GM19328 (cell line): ENCODE measurements around the gene PTGER2.

ENCODE experiments used
- ATAC-seq: cut with Tn5 transposase; IDR thresholded peaks from one replicate; pipeline ENCODE4 v1.9.1; 2021; ENCODE audit warnings: mild to moderate bottlenecking, moderate library complexity; ENCODE audit not compliant: unreplicated experiment

PTGER2 gene, protein sequence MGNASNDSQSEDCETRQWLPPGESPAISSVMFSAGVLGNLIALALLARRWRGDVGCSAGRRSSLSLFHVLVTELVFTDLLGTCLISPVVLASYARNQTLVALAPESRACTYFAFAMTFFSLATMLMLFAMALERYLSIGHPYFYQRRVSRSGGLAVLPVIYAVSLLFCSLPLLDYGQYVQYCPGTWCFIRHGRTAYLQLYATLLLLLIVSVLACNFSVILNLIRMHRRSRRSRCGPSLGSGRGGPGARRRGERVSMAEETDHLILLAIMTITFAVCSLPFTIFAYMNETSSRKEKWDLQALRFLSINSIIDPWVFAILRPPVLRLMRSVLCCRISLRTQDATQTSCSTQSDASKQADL

DNA sequence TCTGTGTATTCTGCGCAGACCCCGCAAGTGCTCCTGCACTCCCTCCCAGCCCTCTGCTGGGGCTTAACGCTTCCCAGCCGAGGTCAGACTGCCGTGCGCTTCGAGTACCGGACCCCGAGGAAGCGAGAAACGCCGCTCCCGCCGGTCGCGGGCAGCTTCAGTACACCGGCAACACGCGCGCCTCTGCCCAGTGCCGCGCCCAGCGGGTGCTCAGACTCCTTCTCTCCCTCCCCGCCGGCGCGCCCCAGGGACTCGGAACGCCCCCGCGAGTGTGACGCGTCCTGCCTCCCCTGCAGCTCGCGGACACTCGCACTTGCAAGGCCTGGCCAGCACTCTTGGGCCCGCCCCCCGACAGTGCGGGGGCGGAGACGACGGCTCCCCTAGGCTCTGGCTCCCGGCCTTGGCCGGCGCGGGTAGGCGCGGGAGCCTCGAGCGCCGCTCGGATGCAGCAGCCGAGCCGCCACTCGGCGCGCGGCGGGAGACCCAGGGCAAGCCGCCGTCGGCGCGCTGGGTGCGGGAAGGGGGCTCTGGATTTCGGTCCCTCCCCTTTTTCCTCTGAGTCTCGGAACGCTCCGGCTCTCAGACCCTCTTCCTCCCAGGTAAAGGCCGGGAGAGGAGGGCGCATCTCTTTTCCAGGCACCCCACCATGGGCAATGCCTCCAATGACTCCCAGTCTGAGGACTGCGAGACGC, at the start of gene PTGER2:
TSS of gene PTGER2 (plus strand) at position 410 of the 692 bp plus-strand sequence. CDS start at position 647, 237 bp downstream.
- ATAC-seq: peak; percentile 46

DNA sequence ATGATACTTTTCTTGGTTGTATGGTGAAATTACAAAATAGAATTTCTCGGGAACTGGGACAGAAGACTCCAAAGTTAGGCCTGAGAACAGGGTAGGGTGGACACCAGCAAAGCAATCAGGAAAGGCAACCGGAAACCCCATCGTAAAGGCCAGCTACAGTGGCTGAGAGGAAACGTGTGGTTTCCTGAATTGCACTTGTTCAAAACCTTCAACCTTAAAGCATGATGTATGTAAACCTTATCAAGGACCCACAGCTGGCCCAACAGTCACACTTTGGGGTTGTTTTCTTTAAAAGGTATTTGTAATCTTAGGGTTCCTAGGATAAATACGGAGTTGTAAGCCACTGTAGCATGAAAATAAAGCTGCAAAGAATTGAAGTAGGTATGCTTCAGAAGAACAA, 48.9 kb upstream of the PTGER2 start:
- ATAC-seq: no peak

DNA sequence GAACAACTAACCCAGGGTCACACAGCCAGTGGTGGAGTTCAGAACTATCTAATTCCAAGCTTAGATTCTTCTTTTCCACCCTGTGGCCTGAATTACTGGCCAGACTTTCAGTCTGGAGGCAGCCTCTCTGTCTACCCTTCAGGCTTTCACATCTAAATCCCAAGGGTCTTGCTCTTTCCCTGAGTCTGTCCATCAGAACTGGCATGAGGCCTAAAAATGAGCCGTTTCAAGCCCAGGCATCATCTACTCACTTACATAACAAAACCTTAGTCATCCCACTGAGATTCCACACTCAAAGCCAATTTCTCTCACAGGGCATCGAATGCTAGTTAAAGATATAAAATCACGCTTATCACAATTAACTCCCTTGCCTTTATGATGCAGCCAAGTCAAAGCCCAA, 47.9 kb upstream of the PTGER2 start:
- no peak for ATAC-seq

DNA sequence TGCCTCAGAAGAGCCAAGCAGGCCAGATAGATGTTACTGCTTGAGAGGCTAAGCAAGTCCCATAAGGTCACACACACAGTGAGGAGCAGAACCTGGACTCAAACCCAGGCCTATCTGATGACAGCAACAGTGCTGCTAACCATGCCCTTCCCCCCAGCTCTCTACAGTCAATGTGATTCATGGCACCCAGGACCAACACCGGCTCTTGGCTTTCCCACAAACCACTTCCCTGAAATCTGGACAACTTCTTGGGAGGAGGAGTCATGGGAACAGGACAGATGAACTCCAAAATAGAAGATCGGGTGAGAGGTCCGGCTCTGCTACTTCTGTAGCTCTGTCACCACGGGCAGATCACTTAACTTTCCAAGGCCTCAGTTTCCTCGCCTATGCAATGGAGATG, 47.3 kb upstream of the PTGER2 start:
- no peak for ATAC-seq

DNA sequence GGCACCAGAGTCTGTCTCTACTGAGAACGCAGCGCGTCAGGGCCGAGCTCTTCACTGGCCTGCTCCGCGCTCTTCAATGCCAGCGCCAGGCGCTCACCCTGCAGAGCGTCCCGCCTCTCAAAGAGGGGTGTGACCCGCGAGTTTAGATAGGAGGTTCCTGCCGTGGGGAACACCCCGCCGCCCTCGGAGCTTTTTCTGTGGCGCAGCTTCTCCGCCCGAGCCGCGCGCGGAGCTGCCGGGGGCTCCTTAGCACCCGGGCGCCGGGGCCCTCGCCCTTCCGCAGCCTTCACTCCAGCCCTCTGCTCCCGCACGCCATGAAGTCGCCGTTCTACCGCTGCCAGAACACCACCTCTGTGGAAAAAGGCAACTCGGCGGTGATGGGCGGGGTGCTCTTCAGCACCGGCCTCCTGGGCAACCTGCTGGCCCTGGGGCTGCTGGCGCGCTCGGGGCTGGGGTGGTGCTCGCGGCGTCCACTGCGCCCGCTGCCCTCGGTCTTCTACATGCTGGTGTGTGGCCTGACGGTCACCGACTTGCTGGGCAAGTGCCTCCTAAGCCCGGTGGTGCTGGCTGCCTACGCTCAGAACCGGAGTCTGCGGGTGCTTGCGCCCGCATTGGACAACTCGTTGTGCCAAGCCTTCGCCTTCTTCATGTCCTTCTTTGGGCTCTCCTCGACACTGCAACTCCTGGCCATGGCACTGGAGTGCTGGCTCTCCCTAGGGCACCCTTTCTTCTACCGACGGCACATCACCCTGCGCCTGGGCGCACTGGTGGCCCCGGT, 46.4 kb upstream of the PTGER2 start, which contains the start of gene PTGDR:
TSS of gene PTGDR (plus strand) at position 198 of the 778 bp plus-strand sequence. CDS start at position 315, 117 bp downstream.
- ATAC-seq: no peak

DNA sequence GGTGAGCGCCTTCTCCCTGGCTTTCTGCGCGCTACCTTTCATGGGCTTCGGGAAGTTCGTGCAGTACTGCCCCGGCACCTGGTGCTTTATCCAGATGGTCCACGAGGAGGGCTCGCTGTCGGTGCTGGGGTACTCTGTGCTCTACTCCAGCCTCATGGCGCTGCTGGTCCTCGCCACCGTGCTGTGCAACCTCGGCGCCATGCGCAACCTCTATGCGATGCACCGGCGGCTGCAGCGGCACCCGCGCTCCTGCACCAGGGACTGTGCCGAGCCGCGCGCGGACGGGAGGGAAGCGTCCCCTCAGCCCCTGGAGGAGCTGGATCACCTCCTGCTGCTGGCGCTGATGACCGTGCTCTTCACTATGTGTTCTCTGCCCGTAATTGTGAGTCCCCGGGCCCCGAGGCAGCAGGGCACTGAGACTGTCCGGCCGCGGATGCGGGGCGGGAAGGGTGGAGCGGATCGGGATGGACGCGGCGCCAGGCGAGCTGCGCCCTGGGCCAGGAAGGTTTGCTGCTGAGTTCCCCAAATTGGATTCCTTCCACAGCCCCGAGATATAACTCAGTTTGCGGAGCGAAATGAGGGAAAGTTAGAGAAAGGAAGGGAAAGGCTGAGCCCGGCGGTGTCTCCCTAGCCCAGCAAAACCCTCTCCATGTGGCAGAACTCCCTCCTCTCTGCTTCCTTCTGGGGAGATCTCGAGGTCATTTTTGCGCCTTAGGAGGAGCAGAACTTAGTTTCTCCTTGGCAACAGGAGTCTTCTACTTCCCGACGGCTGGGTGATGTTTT, 45.6 kb upstream of the PTGER2 start:
- no peak for ATAC-seq

DNA sequence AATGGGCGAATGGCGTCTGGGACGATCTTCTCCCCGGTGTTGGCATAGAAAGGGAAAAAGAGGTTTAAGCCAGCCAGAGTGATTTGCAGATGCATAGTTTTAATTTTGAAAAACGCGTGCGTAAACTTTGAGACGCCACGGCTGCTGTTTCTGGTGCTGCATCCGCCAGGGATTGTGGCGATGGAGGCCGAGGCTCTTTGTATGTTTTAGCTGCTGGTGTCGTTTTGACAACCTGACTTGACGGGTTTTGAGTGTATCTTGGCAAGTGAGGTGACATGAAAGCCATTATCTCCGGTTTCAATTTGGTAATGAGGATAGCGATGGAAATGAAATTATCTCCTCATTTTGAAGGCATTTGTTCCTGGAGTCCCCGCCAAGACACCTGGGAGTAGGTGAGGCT, 45.0 kb upstream of the PTGER2 start:
- no peak for ATAC-seq

DNA sequence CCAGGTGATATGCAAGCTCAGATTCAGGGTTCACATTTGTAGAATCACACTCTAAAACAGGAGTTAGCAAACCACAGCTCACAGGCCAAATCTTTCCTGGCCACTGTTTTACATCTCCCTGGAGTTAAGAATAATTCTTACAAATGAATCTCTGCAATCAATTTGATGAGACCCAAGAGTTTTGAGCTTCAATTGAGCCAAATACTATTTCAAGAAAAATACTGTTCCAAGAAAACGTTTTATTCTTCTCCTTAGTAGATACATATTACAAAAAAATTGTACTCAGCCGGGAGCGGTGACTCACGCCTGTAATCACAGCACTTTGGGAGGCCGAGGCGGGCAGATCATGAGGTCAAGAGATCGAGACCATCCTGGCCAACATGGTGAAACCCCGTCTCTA, 44.1 kb upstream of the PTGER2 start:
- ATAC-seq: no peak

DNA sequence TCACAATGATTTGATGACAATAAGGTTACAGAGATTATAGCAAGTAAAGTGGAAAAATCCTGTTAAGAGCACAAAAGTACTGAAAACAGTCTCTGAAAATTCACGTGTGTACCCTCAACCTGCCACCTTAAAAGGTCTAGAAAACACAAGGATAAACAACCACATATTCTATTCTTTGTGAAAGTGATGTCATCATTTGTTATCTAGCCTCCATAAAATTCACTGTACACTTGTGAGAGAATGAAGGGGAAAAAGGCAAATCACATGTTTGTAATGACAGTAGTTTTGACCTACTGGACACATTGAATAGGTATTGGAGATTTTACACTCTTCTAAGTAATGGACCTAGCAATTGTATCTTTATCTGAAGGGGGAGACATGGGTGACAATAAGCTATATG, 42.6 kb upstream of the PTGER2 start:
- ATAC-seq: no peak

DNA sequence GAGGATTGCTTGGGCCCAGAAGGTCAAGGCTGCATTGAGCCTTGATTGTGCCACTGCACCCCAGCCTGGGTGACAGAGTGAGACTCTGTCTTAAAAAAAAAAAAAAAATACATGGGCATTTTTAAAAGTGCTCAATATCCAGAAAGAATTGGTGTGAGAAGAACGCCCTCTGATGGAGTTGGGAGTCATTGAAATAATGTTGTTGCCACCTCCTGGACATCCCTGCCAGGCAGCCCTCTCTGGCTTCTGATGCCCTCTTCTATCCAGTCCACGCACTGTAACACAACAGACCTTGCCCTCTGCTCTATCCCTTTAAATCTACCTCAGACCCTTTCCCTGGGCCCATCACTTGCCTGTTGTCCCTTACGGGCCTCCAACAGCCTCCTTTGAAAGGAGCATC, 41.7 kb upstream of the PTGER2 start:
- ATAC-seq: no peak

DNA sequence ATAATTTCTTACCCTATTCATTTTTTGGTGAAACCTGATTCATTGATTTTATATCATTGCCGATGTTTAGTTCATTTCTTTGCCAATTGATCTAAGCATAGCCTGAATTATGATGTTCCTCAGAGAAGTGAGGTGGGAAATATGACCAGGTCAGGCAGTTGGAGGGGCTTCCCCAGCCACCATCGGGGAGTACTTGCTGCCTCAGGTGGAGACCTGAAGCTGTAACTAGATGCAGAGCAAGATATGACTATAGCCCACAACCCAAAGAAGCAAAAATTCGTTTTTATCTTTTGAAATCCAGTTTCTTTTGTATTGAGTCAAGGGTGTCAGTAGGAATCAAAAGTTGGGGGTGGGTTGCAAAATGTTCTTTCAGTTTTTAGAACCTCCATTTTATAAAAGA, 38.7 kb upstream of the PTGER2 start:
- no peak for ATAC-seq

DNA sequence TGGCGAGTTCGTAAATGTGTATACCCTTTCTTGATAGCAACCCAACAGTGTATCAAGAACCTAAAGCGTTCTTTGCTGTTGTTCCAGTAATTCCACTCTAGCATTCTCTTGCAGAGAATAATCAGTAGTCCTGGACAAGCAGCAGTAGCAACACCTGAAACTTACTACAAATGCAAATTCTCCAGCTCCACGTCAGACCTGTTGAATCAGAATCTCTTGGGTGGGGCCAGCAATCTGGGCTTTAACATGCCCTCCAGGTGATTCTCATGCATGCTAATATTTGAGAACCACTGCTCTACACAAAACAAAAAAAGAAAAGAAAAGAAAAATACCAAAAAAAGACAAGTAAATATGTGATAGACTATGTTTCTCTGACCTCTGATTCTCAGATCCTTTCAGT, 36.6 kb upstream of the PTGER2 start:
- no peak for ATAC-seq

DNA sequence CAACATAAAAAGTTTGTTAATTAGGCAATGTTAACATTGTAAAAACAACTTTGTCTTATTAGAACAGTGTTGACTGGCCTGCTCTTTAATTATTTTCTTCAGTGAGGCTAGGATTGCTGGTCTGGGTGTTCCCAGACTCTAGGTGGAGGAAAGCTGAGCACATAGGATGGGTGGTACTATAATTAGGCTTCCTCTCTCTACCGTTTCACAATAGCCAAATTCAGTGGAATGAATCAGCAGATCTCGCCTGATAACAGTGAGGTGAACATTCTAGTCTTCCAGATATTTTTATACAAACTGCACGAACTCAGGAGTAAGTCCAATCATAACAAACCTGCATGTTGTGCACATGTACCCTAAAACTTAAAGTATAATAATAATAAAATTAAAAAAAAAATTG, 34.7 kb upstream of the PTGER2 start:
- ATAC-seq: no peak

DNA sequence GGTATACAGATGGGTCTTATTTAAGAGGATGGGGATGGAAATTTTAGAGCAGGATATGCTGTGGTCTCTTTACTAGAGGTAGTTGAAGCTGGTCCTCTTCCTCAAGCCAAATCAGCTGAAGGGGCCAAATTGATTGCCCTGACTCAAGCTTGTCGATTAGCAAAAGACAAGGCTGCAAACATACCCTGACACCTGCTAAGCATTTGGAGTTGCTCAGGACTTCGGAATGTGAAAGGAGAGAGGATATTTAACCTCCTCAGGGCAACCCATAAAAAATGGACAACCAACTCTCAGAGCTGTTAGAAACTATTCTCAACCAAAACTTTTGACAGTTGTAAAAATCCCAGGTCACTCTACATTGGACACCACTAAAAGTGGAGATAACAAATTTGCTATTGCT, 31.0 kb upstream of the PTGER2 start:
- ATAC-seq: no peak

DNA sequence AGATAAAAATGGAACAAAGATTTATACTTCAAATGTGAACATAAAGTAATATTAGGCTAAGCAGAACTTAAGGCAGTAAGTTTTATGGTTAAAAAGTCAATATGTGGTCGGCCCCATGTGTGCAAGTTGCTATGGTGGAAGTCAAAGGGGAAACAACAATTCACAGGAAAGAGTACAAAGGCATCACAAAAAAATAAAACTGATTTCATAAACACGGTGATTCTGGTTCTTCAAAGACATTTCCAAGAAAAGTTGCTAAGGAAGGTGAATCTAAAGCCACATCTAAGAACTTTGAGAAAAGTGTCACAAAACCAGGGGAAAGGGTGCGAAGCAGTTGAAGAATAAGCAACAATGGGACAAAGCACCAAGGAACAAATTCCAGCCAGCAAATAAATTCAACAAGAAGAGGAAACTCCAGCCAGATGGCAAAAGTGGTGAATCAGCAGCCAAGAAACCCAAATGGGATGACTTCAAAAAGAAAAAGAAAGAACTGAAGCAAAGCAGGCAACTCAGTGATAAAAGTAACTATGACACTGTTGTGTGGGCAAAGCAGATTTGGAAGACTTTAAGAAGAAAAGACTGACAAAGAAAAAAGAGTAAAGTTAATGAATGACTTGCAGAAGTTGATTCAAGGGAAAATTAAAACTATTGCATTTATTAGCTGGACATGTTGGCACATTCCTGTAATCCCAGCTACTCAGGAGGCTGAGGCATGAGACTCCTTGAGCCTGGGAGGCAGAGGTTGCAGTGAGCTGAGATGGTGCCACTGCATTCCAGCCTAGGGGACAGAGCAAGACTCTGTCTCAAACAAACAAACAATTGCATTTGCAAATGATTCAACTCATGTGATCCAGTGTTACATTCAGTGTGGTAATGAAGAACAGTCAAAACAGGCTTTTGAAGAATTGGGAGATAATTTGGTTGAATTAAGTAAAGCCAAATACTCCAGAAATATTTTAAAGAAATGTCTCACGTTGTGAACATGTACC, 27.2 kb upstream of the PTGER2 start:
- no peak for ATAC-seq

DNA sequence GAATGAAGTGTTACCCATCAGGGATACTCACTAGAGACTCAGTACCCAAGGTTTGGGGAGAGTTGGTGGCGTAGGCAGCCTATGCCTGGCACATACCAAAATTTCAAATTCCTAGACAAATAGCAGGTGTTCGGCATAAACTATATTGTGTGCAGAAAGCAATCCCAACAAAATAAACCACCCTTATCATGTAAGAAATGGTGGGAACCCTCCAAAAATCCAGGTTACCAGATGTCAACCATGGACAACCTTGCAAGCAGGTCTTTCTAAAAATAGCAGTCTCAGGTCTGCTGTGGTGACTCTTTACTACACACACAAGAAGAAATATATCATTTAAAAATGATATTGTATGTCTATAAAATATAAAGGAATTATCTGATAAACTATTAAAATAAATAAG, 17.7 kb upstream of the PTGER2 start:
- ATAC-seq: no peak

DNA sequence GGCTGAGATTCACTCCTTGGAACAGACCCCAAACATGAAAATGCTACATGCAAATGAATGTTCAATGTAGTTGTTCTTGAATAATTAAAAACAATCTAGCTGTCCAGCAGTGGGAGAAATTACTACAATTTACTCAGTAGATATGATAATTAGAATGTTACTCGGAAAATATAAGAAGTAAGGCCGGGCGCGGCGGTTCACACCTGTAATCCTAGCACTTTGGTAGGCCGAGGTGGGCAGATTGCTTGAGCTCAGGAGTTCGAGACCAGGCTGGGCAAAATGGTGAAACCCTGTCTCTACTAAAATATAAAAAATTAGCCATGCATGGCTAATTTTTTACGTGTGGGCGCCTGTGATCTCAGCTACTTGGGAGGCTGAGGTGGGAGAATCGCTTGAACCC, 15.3 kb upstream of the PTGER2 start:
- no peak for ATAC-seq

DNA sequence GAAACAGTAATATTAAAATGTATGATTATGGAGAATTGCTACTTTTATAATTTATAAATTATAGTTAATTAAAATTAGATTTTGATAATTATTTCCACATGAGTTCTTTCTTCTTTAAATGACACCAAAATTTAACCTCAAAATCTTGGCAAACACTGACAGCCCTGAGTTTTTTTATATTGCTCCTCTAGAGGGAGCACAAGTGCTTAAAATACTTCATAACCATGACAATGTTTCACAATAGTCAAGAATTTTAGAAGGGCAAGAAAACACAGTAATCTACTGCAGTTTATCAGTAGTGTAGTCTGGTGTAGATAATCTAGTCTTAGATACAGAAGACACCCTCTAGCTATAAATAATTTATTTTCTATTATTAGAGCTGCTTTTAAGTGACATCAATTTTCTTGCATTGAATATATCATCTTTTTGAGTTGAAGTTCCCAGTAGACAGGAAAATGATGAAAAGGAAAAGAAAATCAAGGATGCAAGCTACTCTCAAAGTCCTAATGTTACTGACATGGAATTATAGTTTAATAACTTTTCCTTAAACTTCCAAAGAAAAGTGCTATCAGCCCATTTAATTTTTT, 14.3 kb upstream of the PTGER2 start:
- ATAC-seq: no peak

DNA sequence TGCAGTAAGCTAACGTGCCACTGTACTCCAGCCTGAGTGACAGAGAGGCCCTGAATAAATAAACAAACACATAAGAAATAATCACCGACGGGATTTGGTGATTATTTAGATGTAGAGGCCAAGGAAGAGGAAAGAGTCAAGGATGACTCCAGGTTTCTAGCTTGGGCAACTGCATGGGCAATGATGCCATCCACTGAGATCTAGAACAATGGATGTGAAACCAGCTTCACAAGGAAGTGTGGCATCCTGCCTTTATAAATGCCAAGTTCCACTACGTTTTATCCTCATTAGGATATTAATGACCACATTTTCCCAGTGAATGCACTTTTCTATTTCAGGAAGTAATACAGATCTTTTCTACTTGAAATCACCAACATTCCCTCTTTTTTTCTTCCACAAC, 10.9 kb upstream of the PTGER2 start:
- no peak for ATAC-seq
